ENCODE measurements around the gene FCSK. TPM values are rescaled to one million over a fixed set of nuclear protein-coding genes. Genes with fewer than 3 reads are reported as not detected.
"Not testable (repeated sequence)": the region's sequence is repeated elsewhere in the genome, so short reads cannot be mapped to it uniquely, and the experiment has no call there.

The FCSK gene
- 7.7 TPM for total RNA-seq
- polyA plus RNA-seq, result 15.7 TPM
- long read RNA-seq, donor 1, result 0 reads
- long read RNA-seq, donor 2, result 0 reads
- long read RNA-seq, donor 3, partial matches to known transcripts, result 7 of 8 reads
- long read RNA-seq, donor 3, other reads (novel, unspliced or antisense), result 0 of 8 reads
- long read RNA-seq, donor 4, partial matches to known transcripts, result 15 of 15 reads
- long read RNA-seq, donor 4, other reads (novel, unspliced or antisense), result 0 of 15 reads
- long read RNA-seq, donor 5, full-length matches to known transcripts, result 3 of 3 reads
- long read RNA-seq, donor 5, partial matches to known transcripts, result 0 of 3 reads
- long read RNA-seq, donor 5, other reads (novel, unspliced or antisense), result 0 of 3 reads
- long read RNA-seq, donor 6, result 0 reads
- long read RNA-seq, donor 7, result 0 reads
- long read RNA-seq, donor 8, result 0 reads
- long read RNA-seq, donor 9, result 0 reads
- long read RNA-seq, donor 10, partial matches to known transcripts, result 5 of 11 reads
- long read RNA-seq, donor 10, other reads (novel, unspliced or antisense), result 6 of 11 reads

DNA sequence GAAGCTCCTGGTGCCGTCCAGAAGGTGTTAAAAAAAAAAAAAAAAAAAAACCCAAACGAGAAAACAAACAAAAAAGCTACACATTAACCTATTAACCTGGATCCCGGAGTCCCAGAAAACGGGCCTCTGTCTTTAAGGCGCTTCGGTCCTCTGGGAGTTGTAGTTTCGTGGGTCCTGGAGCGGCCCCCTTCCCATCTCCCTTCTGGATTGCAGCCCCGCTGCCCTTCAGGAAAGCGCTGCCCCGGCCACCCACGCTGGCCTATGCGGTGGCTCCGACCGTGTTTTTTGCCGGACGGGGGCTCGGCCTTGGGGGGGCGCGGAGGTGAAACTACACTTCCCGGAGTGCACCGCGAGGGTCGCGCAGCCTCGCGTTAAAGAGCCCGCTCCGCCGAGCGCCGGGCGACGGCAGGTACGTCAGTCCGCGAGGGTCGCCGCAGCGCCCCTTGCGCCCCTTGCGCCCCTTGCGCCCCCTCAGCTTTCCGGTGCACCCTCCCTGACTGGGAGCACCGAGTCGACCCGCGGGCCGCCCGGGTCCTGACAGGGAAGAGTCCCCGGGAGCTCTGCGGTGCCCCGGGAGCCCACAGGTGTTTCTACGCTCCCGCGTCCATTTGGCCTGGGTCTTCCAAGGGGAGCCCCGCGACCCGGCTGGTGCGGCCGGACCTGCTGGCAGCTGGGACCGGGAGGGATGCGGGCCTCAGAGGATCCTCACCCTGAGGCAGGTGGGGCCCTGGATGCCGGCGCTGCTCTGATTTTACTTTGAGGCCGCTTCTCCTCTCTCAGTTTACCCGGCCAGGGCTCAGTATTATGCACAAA is at the start of gene FCSK:
TSS of gene FCSK (plus strand) at position 374 of the 813 bp plus-strand sequence. CDS start 8,596 bp downstream, outside the sequence.
- no peaks in the 10 kb centered on the region for H3K36me3 ChIP-seq (ENCODE audit: control insufficient read depth in 2 of 2, insufficient read depth in 2 of 2, low read length in 1 of 2)
- WGBS, result under 1% methylated on average over 67 of the region's 67 CpGs
- H3K4me1 ChIP-seq (ENCODE audit: control insufficient read depth in 2 of 2, insufficient read depth in 2 of 2, low read length in 2 of 2), result peaks cover 3 to 12% of the 10 kb centered on the region in 2 donors
- H3K4me3 ChIP-seq (ENCODE audit: low read length in 2 of 2), result peak within 1 kb of the TSS; percentile 84 to 90
- peaks cover 0 to 15% of the 10 kb centered on the region in 2 donors for H3K27me3 ChIP-seq (ENCODE audit: control insufficient read depth in 2 of 2, insufficient read depth in 1 of 2, low read length in 1 of 2)
- H3K27ac ChIP-seq (ENCODE audit: low read depth in 1 of 2, low read length in 1 of 2), result peak within 1 kb of the TSS; percentile 89 to 91
- peak in 6 of 9 donors; percentile 64 to 89 (median 72) for DNase-seq (ENCODE audit: low read depth in 6 of 9, low spot score in 9 of 9)
- H3K9me3 ChIP-seq (ENCODE audit: control insufficient read depth in 2 of 2, insufficient read depth in 1 of 2, low read length in 1 of 2), result no peaks in the 10 kb centered on the region

DNA sequence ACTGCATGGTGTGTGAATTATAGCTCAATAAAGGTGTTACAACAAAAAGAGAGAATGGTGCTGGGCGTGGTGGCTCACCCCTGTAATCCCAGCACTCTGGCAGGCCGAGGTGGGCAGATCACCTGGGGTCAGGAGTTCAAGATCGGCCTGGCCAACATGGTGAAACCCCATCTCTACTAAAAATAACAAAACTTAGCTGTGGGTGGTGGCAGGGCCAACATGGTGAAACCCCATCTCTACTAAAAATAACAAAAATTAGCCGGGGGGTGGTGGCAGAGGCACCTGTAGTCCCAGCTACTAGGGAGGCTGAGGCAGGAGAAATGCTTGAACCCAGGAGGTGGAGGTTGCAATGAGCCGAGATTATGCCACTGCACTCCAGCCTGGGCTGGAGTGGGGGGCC is 48.3 kb upstream of the FCSK start:
- WGBS, result 96% methylated on average over 5 of the region's 5 CpGs
- not testable (repeated sequence) for H3K27ac ChIP-seq (ENCODE audit: low read depth in 1 of 2, low read length in 1 of 2); H3K9me3 ChIP-seq (ENCODE audit: control insufficient read depth in 2 of 2, insufficient read depth in 1 of 2, low read length in 1 of 2); DNase-seq (ENCODE audit: low read depth in 6 of 9, low spot score in 9 of 9); H3K36me3 ChIP-seq (ENCODE audit: control insufficient read depth in 2 of 2, insufficient read depth in 2 of 2, low read length in 1 of 2); H3K4me3 ChIP-seq (ENCODE audit: low read length in 2 of 2); H3K27me3 ChIP-seq (ENCODE audit: control insufficient read depth in 2 of 2, insufficient read depth in 1 of 2, low read length in 1 of 2)
- H3K4me1 ChIP-seq (ENCODE audit: control insufficient read depth in 2 of 2, insufficient read depth in 2 of 2, low read length in 2 of 2), result peaks cover 33 to 54% of the 10 kb centered on the region in 2 donors

DNA sequence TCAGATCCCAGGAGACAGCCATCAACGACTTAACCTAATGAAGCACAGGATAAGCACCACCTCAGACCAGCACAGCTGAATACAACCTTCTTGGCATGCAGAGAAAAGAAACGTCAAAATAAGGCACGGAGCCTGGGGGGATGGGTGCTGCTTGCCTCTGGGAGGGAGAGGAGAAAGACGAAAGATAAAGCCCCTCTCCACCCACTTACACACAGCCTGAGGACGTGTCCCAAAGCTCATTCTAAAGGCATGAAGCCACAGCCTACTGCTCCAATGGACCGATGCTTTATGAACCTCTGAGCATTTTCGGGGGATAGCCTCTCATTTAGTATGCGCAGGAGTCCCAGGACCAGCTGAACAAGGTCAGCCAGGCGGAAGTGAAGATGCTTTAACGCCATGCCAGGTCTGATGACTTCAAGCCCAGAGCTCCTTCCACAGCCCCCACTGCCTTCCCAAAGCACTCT is 46.6 kb upstream of the FCSK start:
- Histone ChIP-seq H3K9me3 (ENCODE audit: control insufficient read depth in 2 of 2, insufficient read depth in 1 of 2, low read length in 1 of 2) (no peaks in the 10 kb centered on the region), H3K4me3 (ENCODE audit: low read length in 2 of 2) (no peak overlapping the region), H3K27me3 (ENCODE audit: control insufficient read depth in 2 of 2, insufficient read depth in 1 of 2, low read length in 1 of 2) (no peaks in the 10 kb centered on the region), H3K4me1 (ENCODE audit: control insufficient read depth in 2 of 2, insufficient read depth in 2 of 2, low read length in 2 of 2) (peaks cover 29 to 47% of the 10 kb centered on the region in 2 donors), H3K36me3 (ENCODE audit: control insufficient read depth in 2 of 2, insufficient read depth in 2 of 2, low read length in 1 of 2) (peaks cover 0 to 12% of the 10 kb centered on the region in 2 donors), H3K27ac (ENCODE audit: low read depth in 1 of 2, low read length in 1 of 2) (no peak overlapping the region)
- DNase-seq (ENCODE audit: low read depth in 6 of 9, low spot score in 9 of 9), result no peak
- WGBS, result 91% methylated on average over 10 of the region's 10 CpGs

DNA sequence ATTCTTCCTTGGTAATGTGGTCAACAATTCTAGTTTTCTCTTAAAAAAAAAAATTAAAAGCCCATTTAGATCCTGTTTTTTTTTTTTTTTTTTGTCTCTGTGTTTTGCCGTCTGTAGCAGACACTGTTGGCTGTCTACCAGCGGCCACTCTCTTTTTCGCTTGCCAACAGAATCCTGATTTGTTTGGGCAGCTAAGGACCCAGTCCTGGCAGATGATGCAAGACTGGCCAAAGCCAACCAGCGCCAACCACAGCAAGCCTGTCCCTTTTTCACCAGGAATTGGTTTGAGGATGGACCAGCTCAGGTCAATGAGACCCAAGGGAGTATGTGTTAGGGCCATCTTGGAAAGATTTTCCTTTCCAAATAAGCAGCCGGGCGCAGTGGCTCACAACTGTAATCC is 43.7 kb upstream of the FCSK start:
- WGBS, result 98% methylated on average over 6 of the region's 6 CpGs
- Histone ChIP-seq H3K27ac (ENCODE audit: low read depth in 1 of 2, low read length in 1 of 2) (no peak overlapping the region), H3K4me1 (ENCODE audit: control insufficient read depth in 2 of 2, insufficient read depth in 2 of 2, low read length in 2 of 2) (peaks cover 13 to 27% of the 10 kb centered on the region in 2 donors)

DNA sequence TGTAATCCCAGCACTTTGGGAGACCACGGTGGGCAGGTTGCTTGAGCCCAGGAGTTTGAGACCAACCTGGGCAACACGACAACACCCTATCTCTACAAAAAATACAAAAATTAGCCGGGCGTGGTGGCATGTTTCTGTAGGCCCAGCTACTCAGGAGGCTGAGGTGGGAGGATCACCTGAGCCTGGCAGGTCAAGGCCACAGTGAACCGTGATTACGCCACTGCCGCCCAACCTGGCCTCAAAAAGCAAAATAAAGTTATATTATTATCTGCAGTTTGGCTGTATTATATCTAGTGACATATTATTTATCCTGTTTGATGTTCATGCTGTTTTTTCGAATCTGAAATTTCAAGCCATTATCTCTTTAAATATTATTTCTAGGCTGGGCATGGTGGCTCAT is 42.0 kb upstream of the FCSK start:
- peaks cover 15 to 33% of the 10 kb centered on the region in 2 donors for H3K4me1 ChIP-seq (ENCODE audit: control insufficient read depth in 2 of 2, insufficient read depth in 2 of 2, low read length in 2 of 2)
- peaks cover 0 to 15% of the 10 kb centered on the region in 2 donors for H3K36me3 ChIP-seq (ENCODE audit: control insufficient read depth in 2 of 2, insufficient read depth in 2 of 2, low read length in 1 of 2)
- no peak overlapping the region for H3K27ac ChIP-seq (ENCODE audit: low read depth in 1 of 2, low read length in 1 of 2)
- H3K9me3 ChIP-seq (ENCODE audit: control insufficient read depth in 2 of 2, insufficient read depth in 1 of 2, low read length in 1 of 2), result no peaks in the 10 kb centered on the region
- WGBS, result 98% methylated on average over 8 of the region's 8 CpGs
- no peak for DNase-seq (ENCODE audit: low read depth in 6 of 9, low spot score in 9 of 9)
- no peaks in the 10 kb centered on the region for H3K27me3 ChIP-seq (ENCODE audit: control insufficient read depth in 2 of 2, insufficient read depth in 1 of 2, low read length in 1 of 2)
- no peak overlapping the region for H3K4me3 ChIP-seq (ENCODE audit: low read length in 2 of 2)

More for the DNA sequence above, 43.7 kb upstream of the FCSK start:
- H3K9me3 ChIP-seq (ENCODE audit: control insufficient read depth in 2 of 2, insufficient read depth in 1 of 2, low read length in 1 of 2), result no peaks in the 10 kb centered on the region
- peaks cover 0 to 12% of the 10 kb centered on the region in 2 donors for H3K36me3 ChIP-seq (ENCODE audit: control insufficient read depth in 2 of 2, insufficient read depth in 2 of 2, low read length in 1 of 2)
- DNase-seq (ENCODE audit: low read depth in 6 of 9, low spot score in 9 of 9), result no peak
- H3K27me3 ChIP-seq (ENCODE audit: control insufficient read depth in 2 of 2, insufficient read depth in 1 of 2, low read length in 1 of 2), result no peaks in the 10 kb centered on the region
- no peak overlapping the region for H3K4me3 ChIP-seq (ENCODE audit: low read length in 2 of 2)

DNA sequence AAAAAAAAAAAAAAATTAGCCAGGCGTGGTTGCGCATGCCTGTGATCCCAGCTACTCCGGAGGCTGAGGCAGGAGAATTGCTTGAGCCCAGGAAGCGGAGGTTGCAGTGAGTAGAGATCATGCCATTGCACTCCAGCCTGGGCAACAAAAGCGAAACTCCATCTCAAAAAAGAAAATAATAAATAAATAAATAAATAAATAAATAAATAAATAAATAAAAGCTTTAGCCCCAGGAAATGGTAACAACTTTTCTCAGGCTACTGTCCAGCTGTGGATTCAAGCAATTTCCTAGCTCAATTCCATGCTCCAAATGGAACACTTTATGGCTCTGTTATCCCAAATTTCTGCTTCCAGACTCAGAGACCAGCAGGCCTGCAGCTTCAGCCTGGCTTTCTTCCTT is 40.8 kb upstream of the FCSK start:
- WGBS, result 98% methylated on average over 5 of the region's 5 CpGs
- H3K4me3 ChIP-seq (ENCODE audit: low read length in 2 of 2); H3K27me3 ChIP-seq (ENCODE audit: control insufficient read depth in 2 of 2, insufficient read depth in 1 of 2, low read length in 1 of 2): not testable (repeated sequence)

DNA sequence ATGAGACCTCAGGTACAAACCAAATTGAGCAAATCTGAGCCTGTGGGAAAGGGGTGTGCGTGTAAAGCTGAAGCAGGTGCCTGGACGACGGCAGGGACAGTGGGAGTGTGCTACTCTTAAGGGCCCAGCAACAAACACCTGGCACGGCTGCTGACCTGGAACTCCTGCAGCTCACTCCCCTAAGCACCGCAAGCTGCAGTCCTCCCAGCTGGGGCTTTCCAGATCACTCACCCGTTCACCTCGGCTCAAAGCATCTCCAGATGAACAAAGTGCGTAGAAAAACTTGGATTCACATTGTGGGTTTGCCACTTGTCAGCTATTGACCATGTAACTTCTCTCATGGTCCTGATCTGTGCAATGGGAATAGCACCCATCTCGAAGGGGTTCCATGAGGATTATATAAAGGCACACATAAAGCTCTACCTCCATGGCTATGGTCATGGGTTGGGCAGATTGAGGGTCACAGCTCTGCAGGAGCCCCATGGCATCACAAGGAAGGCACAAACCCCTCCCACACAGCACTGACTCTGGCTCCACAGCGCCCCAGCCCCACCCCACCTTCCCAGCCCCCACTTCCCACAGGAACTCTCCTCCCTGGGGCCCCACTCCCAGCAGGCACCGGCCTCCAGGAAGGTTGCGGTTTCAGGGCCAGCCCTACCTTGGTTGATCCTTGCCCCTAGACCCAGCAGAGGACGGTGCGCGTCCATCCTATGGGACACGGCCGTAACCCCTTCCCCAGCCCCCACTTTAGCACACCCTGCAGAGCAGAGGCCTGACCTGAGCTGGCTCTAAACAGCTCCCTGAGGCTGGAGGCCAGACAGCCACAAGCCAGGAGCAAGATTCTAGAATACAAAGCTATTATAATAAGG is 37.4 kb upstream of the FCSK start:
- Histone ChIP-seq H3K36me3 (ENCODE audit: control insufficient read depth in 2 of 2, insufficient read depth in 2 of 2, low read length in 1 of 2) (peaks cover 3 to 8% of the 10 kb centered on the region in 2 donors), H3K9me3 (ENCODE audit: control insufficient read depth in 2 of 2, insufficient read depth in 1 of 2, low read length in 1 of 2) (no peaks in the 10 kb centered on the region), H3K27me3 (ENCODE audit: control insufficient read depth in 2 of 2, insufficient read depth in 1 of 2, low read length in 1 of 2) (no peaks in the 10 kb centered on the region), H3K27ac (ENCODE audit: low read depth in 1 of 2, low read length in 1 of 2) (no peak overlapping the region), H3K4me3 (ENCODE audit: low read length in 2 of 2) (no peak overlapping the region), H3K4me1 (ENCODE audit: control insufficient read depth in 2 of 2, insufficient read depth in 2 of 2, low read length in 2 of 2) (peaks cover 25 to 49% of the 10 kb centered on the region in 2 donors)
- DNase-seq (ENCODE audit: low read depth in 6 of 9, low spot score in 9 of 9), result no peak
- 93% methylated on average over 17 of the region's 17 CpGs for WGBS

More for the DNA sequence above, 40.8 kb upstream of the FCSK start:
- DNase-seq (ENCODE audit: low read depth in 6 of 9, low spot score in 9 of 9); H3K9me3 ChIP-seq (ENCODE audit: control insufficient read depth in 2 of 2, insufficient read depth in 1 of 2, low read length in 1 of 2); H3K27ac ChIP-seq (ENCODE audit: low read depth in 1 of 2, low read length in 1 of 2): not testable (repeated sequence)
- Histone ChIP-seq H3K4me1 (ENCODE audit: control insufficient read depth in 2 of 2, insufficient read depth in 2 of 2, low read length in 2 of 2) (peaks cover 15 to 33% of the 10 kb centered on the region in 2 donors), H3K36me3 (ENCODE audit: control insufficient read depth in 2 of 2, insufficient read depth in 2 of 2, low read length in 1 of 2) (peaks cover 0 to 15% of the 10 kb centered on the region in 2 donors)

DNA sequence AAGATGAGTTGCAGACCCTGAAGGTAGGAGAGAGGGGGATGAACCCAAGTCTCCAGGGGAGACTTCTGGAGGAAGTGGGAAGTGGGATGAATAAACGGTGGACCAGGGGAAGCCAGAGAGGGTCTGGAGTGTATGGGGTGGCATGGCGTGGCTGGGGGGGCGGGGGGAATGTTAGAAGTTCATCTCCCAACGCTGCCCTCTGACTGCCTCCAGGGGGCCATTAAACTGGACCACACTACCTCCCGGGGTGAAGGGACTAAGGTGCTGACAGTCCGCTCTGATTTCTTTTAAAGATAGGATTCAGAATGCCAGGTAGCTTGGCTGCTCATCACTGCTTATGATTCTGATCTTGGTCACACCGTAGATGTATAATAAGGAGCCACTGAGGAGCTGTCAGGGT is 36.7 kb upstream of the FCSK start:
- Histone ChIP-seq H3K9me3 (ENCODE audit: control insufficient read depth in 2 of 2, insufficient read depth in 1 of 2, low read length in 1 of 2) (no peaks in the 10 kb centered on the region), H3K4me1 (ENCODE audit: control insufficient read depth in 2 of 2, insufficient read depth in 2 of 2, low read length in 2 of 2) (peaks cover 25 to 56% of the 10 kb centered on the region in 2 donors), H3K4me3 (ENCODE audit: low read length in 2 of 2) (no peak overlapping the region), H3K27me3 (ENCODE audit: control insufficient read depth in 2 of 2, insufficient read depth in 1 of 2, low read length in 1 of 2) (no peaks in the 10 kb centered on the region), H3K36me3 (ENCODE audit: control insufficient read depth in 2 of 2, insufficient read depth in 2 of 2, low read length in 1 of 2) (peaks cover 3 to 4% of the 10 kb centered on the region in 2 donors), H3K27ac (ENCODE audit: low read depth in 1 of 2, low read length in 1 of 2) (peak overlapping the region; percentile 44 to 64)
- no peak for DNase-seq (ENCODE audit: low read depth in 6 of 9, low spot score in 9 of 9)
- WGBS, result 87% methylated on average over 7 of the region's 7 CpGs

All from thymus (tissue), 14 donors.